ENCODE results near the gene NPIPB2.

Gene NPIPB2

GRCh38 chr16:11950388-11950787 is 8.5 kb upstream of the NPIPB2 start:
- 88% methylated on average over 5 of the region's 5 CpGs for WGBS

DNA sequence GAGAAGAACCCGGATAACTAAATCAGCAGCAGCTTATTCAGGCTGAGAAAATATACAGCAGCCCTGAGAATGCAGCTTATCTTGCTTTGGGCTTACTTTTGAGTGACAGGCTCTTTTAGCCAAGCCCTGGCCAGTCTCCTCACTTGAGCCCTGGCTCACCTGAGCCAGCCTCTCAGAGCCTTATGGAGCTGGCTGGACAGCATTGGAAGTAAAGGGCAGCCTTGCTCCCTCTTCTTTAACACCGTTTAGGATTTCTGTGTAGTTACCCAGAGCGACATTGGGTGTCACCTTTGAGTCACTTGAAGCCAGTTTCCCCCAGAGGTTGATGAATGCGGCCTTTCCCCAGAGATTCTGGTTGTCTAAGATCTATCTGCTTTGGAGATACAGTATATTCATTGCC is 7.7 kb upstream of the NPIPB2 start:
- H4K91ac ChIP-seq (ENCODE audit: low read length): no peak overlapping the region
- H3K4me3 ChIP-seq (ENCODE audit: insufficient read depth in 1 of 2, low read depth in 1 of 2, low read length in 2 of 2): no peak overlapping the region
- 18% methylated on average over 4 of the region's 4 CpGs for WGBS
- H2AK5ac ChIP-seq (ENCODE audit: low read length, severe bottlenecking): no peak overlapping the region
- no peaks in the 10 kb centered on the region for H3K79me1 ChIP-seq (replicated peaks; ENCODE audit: low read length, poor library complexity, severe bottlenecking)
- H2BK12ac ChIP-seq (ENCODE audit: low read length in 2 of 2): no peak overlapping the region
- no peaks in the 10 kb centered on the region for H3K27me3 ChIP-seq (ENCODE audit: control insufficient read depth in 1 of 2, insufficient read depth in 1 of 2, low read length in 2 of 2)
- no peaks in the 10 kb centered on the region for H3K9me3 ChIP-seq (ENCODE audit: control insufficient read depth, low read length)
- H3K23ac ChIP-seq (ENCODE audit: low read length in 2 of 2): no peak overlapping the region
- peak; percentile 62 for DNase-seq
- H3K4me1 ChIP-seq (ENCODE audit: control insufficient read depth, insufficient read depth, low read depth, low read length): peaks cover 3% of the 10 kb centered on the region
- H3K36me3 ChIP-seq (ENCODE audit: control insufficient read depth in 1 of 2, insufficient read depth in 2 of 2, low read depth in 1 of 2, low read length in 2 of 2): no peaks in the 10 kb centered on the region
- no peak overlapping the region for H2AFZ ChIP-seq (ENCODE audit: low read depth, low read length)
- H2BK120ac ChIP-seq (ENCODE audit: low read depth, low read length): no peak overlapping the region
- H3K9ac ChIP-seq (ENCODE audit: low read length): no peak overlapping the region
- no peak overlapping the region for H3K27ac ChIP-seq (ENCODE audit: low read length, poor library complexity, severe bottlenecking)
- H3K14ac ChIP-seq (ENCODE audit: low read length in 2 of 2): no peak overlapping the region
- no peak overlapping the region for H3K4me2 ChIP-seq (ENCODE audit: low read length, poor library complexity, severe bottlenecking)
- H3K18ac ChIP-seq (ENCODE audit: low read depth in 1 of 2, low read length in 2 of 2): peak overlapping the region in 1 of 2 experiments; percentile 21
- H2BK5ac ChIP-seq (ENCODE audit: low read depth, low read length, poor library complexity, severe bottlenecking): no peak overlapping the region
- peak overlapping the region in 1 of 2 experiments; percentile 21 for H3K4ac ChIP-seq (ENCODE audit: low read depth in 1 of 2, low read length in 2 of 2)
- no peak overlapping the region for H4K8ac ChIP-seq (ENCODE audit: low read length)
- no peak overlapping the region for H2BK15ac ChIP-seq (ENCODE audit: low read depth, poor library complexity, severe bottlenecking)

More at GRCh38 chr16:11950388-11950787, 8.5 kb upstream of the NPIPB2 start:
- H4K91ac ChIP-seq (ENCODE audit: low read length): no peak overlapping the region
- H2AFZ ChIP-seq (ENCODE audit: low read depth, low read length): no peak overlapping the region
- no peak overlapping the region for H3K14ac ChIP-seq (ENCODE audit: low read length in 2 of 2)
- H3K4me1 ChIP-seq (ENCODE audit: control insufficient read depth, insufficient read depth, low read depth, low read length): peaks cover 4% of the 10 kb centered on the region
- no peak overlapping the region for H4K8ac ChIP-seq (ENCODE audit: low read length)
- H3K9ac ChIP-seq (ENCODE audit: low read length): peak overlapping the region; percentile 31
- no peak overlapping the region for H3K4me3 ChIP-seq (ENCODE audit: insufficient read depth in 1 of 2, low read depth in 1 of 2, low read length in 2 of 2)
- H2BK120ac ChIP-seq (ENCODE audit: low read depth, low read length): no peak overlapping the region
- H2BK5ac ChIP-seq (ENCODE audit: low read depth, low read length, poor library complexity, severe bottlenecking): no peak overlapping the region
- H3K23ac ChIP-seq (ENCODE audit: low read length in 2 of 2): no peak overlapping the region
- H3K9me3 ChIP-seq (ENCODE audit: control insufficient read depth, low read length): no peaks in the 10 kb centered on the region
- no peak overlapping the region for H3K18ac ChIP-seq (ENCODE audit: low read depth in 1 of 2, low read length in 2 of 2)
- no peak overlapping the region for H3K27ac ChIP-seq (ENCODE audit: low read length, poor library complexity, severe bottlenecking)
- no peaks in the 10 kb centered on the region for H3K36me3 ChIP-seq (ENCODE audit: control insufficient read depth in 1 of 2, insufficient read depth in 2 of 2, low read depth in 1 of 2, low read length in 2 of 2)
- H2AK5ac ChIP-seq (ENCODE audit: low read length, severe bottlenecking): no peak overlapping the region
- no peak overlapping the region for H2BK12ac ChIP-seq (ENCODE audit: low read length in 2 of 2)
- H3K27me3 ChIP-seq (ENCODE audit: control insufficient read depth in 1 of 2, insufficient read depth in 1 of 2, low read length in 2 of 2): no peaks in the 10 kb centered on the region
- no peak overlapping the region for H2BK15ac ChIP-seq (ENCODE audit: low read depth, poor library complexity, severe bottlenecking)
- H3K79me1 ChIP-seq (replicated peaks; ENCODE audit: low read length, poor library complexity, severe bottlenecking): no peaks in the 10 kb centered on the region
- DNase-seq: no peak
- H3K4ac ChIP-seq (ENCODE audit: low read depth in 1 of 2, low read length in 2 of 2): no peak overlapping the region
- H3K4me2 ChIP-seq (ENCODE audit: low read length, poor library complexity, severe bottlenecking): no peak overlapping the region

GRCh38 chr16:11948819-11949218 is 7.0 kb upstream of the NPIPB2 start:
- H3K27me3 ChIP-seq (ENCODE audit: control insufficient read depth in 1 of 2, insufficient read depth in 1 of 2, low read length in 2 of 2): no peaks in the 10 kb centered on the region
- no peak overlapping the region for H2BK5ac ChIP-seq (ENCODE audit: low read depth, low read length, poor library complexity, severe bottlenecking)
- no peak overlapping the region for H3K9ac ChIP-seq (ENCODE audit: low read length)
- DNase-seq: no peak
- no peak overlapping the region for H3K27ac ChIP-seq (ENCODE audit: low read length, poor library complexity, severe bottlenecking)
- H3K14ac ChIP-seq (ENCODE audit: low read length in 2 of 2): no peak overlapping the region
- H4K91ac ChIP-seq (ENCODE audit: low read length): no peak overlapping the region
- 95% methylated on average over 5 of the region's 5 CpGs for WGBS
- H3K4me2 ChIP-seq (ENCODE audit: low read length, poor library complexity, severe bottlenecking): peak overlapping the region; percentile 13
- H2BK120ac ChIP-seq (ENCODE audit: low read depth, low read length): no peak overlapping the region
- no peak overlapping the region for H3K4me3 ChIP-seq (ENCODE audit: insufficient read depth in 1 of 2, low read depth in 1 of 2, low read length in 2 of 2)
- no peak overlapping the region for H2AK5ac ChIP-seq (ENCODE audit: low read length, severe bottlenecking)
- no peak overlapping the region for H2BK12ac ChIP-seq (ENCODE audit: low read length in 2 of 2)
- H4K8ac ChIP-seq (ENCODE audit: low read length): no peak overlapping the region
- H3K79me1 ChIP-seq (replicated peaks; ENCODE audit: low read length, poor library complexity, severe bottlenecking): no peaks in the 10 kb centered on the region
- no peaks in the 10 kb centered on the region for H3K9me3 ChIP-seq (ENCODE audit: control insufficient read depth, low read length)
- no peak overlapping the region for H3K23ac ChIP-seq (ENCODE audit: low read length in 2 of 2)
- H3K4ac ChIP-seq (ENCODE audit: low read depth in 1 of 2, low read length in 2 of 2): no peak overlapping the region
- H3K4me1 ChIP-seq (ENCODE audit: control insufficient read depth, insufficient read depth, low read depth, low read length): peaks cover 3% of the 10 kb centered on the region
- H3K36me3 ChIP-seq (ENCODE audit: control insufficient read depth in 1 of 2, insufficient read depth in 2 of 2, low read depth in 1 of 2, low read length in 2 of 2): no peaks in the 10 kb centered on the region
- no peak overlapping the region for H2AFZ ChIP-seq (ENCODE audit: low read depth, low read length)
- H2BK15ac ChIP-seq (ENCODE audit: low read depth, poor library complexity, severe bottlenecking): no peak overlapping the region
- no peak overlapping the region for H3K18ac ChIP-seq (ENCODE audit: low read depth in 1 of 2, low read length in 2 of 2)

- no peak overlapping the region for H3K27ac ChIP-seq (ENCODE audit: low read length, poor library complexity, severe bottlenecking)
- peaks cover 3% of the 10 kb centered on the region for H3K4me1 ChIP-seq (ENCODE audit: control insufficient read depth, insufficient read depth, low read depth, low read length)
- H2BK120ac ChIP-seq (ENCODE audit: low read depth, low read length): no peak overlapping the region
- no peak overlapping the region for H3K18ac ChIP-seq (ENCODE audit: low read depth in 1 of 2, low read length in 2 of 2)
- H3K4me3 ChIP-seq (ENCODE audit: insufficient read depth in 1 of 2, low read depth in 1 of 2, low read length in 2 of 2): no peak overlapping the region
- 97% methylated on average over 2 of the region's 3 CpGs for WGBS
- no peak overlapping the region for H3K4me2 ChIP-seq (ENCODE audit: low read length, poor library complexity, severe bottlenecking)
- H3K14ac ChIP-seq (ENCODE audit: low read length in 2 of 2): no peak overlapping the region
- H3K9me3 ChIP-seq (ENCODE audit: control insufficient read depth, low read length): no peaks in the 10 kb centered on the region
- no peak overlapping the region for H2AFZ ChIP-seq (ENCODE audit: low read depth, low read length)
- no peak overlapping the region for H3K4ac ChIP-seq (ENCODE audit: low read depth in 1 of 2, low read length in 2 of 2)
- H3K79me1 ChIP-seq (replicated peaks; ENCODE audit: low read length, poor library complexity, severe bottlenecking): no peaks in the 10 kb centered on the region
- H4K8ac ChIP-seq (ENCODE audit: low read length): no peak overlapping the region
- H3K27me3 ChIP-seq (ENCODE audit: control insufficient read depth in 1 of 2, insufficient read depth in 1 of 2, low read length in 2 of 2): no peaks in the 10 kb centered on the region
- no peaks in the 10 kb centered on the region for H3K36me3 ChIP-seq (ENCODE audit: control insufficient read depth in 1 of 2, insufficient read depth in 2 of 2, low read depth in 1 of 2, low read length in 2 of 2)
- H2BK15ac ChIP-seq (ENCODE audit: low read depth, poor library complexity, severe bottlenecking): no peak overlapping the region
- no peak overlapping the region for H2AK5ac ChIP-seq (ENCODE audit: low read length, severe bottlenecking)
- H3K9ac ChIP-seq (ENCODE audit: low read length): no peak overlapping the region
- peak; percentile 5 for DNase-seq
- no peak overlapping the region for H2BK12ac ChIP-seq (ENCODE audit: low read length in 2 of 2)
- no peak overlapping the region for H4K91ac ChIP-seq (ENCODE audit: low read length)
- H2BK5ac ChIP-seq (ENCODE audit: low read depth, low read length, poor library complexity, severe bottlenecking): no peak overlapping the region
- no peak overlapping the region for H3K23ac ChIP-seq (ENCODE audit: low read length in 2 of 2)
Measured at GRCh38 chr16:11946433-11946832, 4.6 kb upstream of the NPIPB2 start.

Data from mesenchymal stem cell (in vitro differentiated cells and primary cell).